Activated CD4-positive, alpha-beta T cell treated with anti-CD3 and anti-CD28 coated beads, Interleukin-2, amount 50 U/mL, for 16 hours (primary cell): Measurements from ENCODE around the gene MTERF2.

Source experiments
- DNase-seq: peaks from one replicate; pipeline ENCODE4 v3.0.0-alpha.2; 2020

Gene MTERF2

GRCh38 chr12:106953352-106954250 is 33.3 kb downstream of the MTERF2 start:
- no peak for DNase-seq

- no peak for DNase-seq
Observed at GRCh38 chr12:106950591-106950990, 36.4 kb downstream of the MTERF2 start.

GRCh38 chr12:106947461-106947860 is 39.5 kb downstream of the MTERF2 start:
- no peak for DNase-seq

- DNase-seq: no peak
Observed at GRCh38 chr12:106945261-106945851, 41.6 kb downstream of the MTERF2 start.

GRCh38 chr12:106942775-106943174 is 44.2 kb downstream of the MTERF2 start:
- no peak for DNase-seq

- DNase-seq: no peak
Observed at GRCh38 chr12:106941481-106942156, 45.3 kb downstream of the MTERF2 start.

- DNase-seq: no peak
Observed at GRCh38 chr12:106934277-106934676, 52.7 kb downstream of the MTERF2 start.
